ENCODE measurements around the gene HOXC5. TPM values are rescaled to one million over a fixed set of nuclear protein-coding genes. Genes with fewer than 3 reads are reported as not detected.

The HOXC5 gene
- total RNA-seq, 6 experiments from 2014 or later, result not detected

GRCh38 chr12:54004063-54004840 is 28.6 kb upstream of the HOXC5 start:
- Histone ChIP-seq H3K27me3 (peaks cover 5 to 41% of the 10 kb centered on the region in 2 donors), H3K27ac (no peak overlapping the region)

GRCh38 chr12:54004841-54005530 is 27.9 kb upstream of the HOXC5 start:
- no peak for DNase-seq
- H3K36me3 ChIP-seq, result no peaks in the 10 kb centered on the region
- intact Hi-C loops (cut with DNase I), result loop anchor here (5.0 kb wide), 2 partner anchors 197 to 202 kb away; no protein-coding TSS in a partner anchor
- peaks cover 0 to 13% (median 0%) of the 10 kb centered on the region in 4 donors for H3K4me1 ChIP-seq
- no peak for TF ChIP-seq POLR2A (IDR thresholded peaks at IDR 0.05)
- TF ChIP-seq, protein P1, sequence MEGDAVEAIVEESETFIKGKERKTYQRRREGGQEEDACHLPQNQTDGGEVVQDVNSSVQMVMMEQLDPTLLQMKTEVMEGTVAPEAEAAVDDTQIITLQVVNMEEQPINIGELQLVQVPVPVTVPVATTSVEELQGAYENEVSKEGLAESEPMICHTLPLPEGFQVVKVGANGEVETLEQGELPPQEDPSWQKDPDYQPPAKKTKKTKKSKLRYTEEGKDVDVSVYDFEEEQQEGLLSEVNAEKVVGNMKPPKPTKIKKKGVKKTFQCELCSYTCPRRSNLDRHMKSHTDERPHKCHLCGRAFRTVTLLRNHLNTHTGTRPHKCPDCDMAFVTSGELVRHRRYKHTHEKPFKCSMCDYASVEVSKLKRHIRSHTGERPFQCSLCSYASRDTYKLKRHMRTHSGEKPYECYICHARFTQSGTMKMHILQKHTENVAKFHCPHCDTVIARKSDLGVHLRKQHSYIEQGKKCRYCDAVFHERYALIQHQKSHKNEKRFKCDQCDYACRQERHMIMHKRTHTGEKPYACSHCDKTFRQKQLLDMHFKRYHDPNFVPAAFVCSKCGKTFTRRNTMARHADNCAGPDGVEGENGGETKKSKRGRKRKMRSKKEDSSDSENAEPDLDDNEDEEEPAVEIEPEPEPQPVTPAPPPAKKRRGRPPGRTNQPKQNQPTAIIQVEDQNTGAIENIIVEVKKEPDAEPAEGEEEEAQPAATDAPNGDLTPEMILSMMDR (IDR thresholded peaks at IDR 0.05), result no peak
- WGBS (ENCODE audit: insufficient coverage, low coverage, low lambda C conversion rate, missing lambda C conversion rate), result 7% methylated on average over 21 of the region's 31 CpGs
- peaks cover 5 to 41% of the 10 kb centered on the region in 2 donors for H3K27me3 ChIP-seq
- H3K9me3 ChIP-seq, result no peaks in the 10 kb centered on the region
- no peak overlapping the region for H3K27ac ChIP-seq
- no peak overlapping the region for H3K4me3 ChIP-seq
- no peak for ATAC-seq

More at GRCh38 chr12:54004063-54004840, 28.6 kb upstream of the HOXC5 start:
- WGBS (ENCODE audit: insufficient coverage, low coverage, low lambda C conversion rate, missing lambda C conversion rate), result 9% methylated on average over 20 of the region's 20 CpGs
- ATAC-seq (no peak), DNase-seq (no peak)
- no peaks in the 10 kb centered on the region for H3K9me3 ChIP-seq
- H3K36me3 ChIP-seq, result no peaks in the 10 kb centered on the region
- intact Hi-C loops (cut with DNase I), result no loop called here
- H3K4me1 ChIP-seq, result peaks cover 0 to 18% (median 0%) of the 10 kb centered on the region in 4 donors
- no peak for TF ChIP-seq POLR2A (IDR thresholded peaks at IDR 0.05)
- TF ChIP-seq, protein P1 (IDR thresholded peaks at IDR 0.05), result no peak
- H3K4me3 ChIP-seq, result no peak overlapping the region

GRCh38 chr12:54005531-54005852 is 27.4 kb upstream of the HOXC5 start:
- H3K27ac ChIP-seq, result no peak overlapping the region
- ATAC-seq (no peak), DNase-seq (no peak)
- TF ChIP-seq, protein P1 (IDR thresholded peaks at IDR 0.05), result no peak
- no peak for TF ChIP-seq POLR2A (IDR thresholded peaks at IDR 0.05)
- 4% methylated on average over 16 of the region's 26 CpGs for WGBS (ENCODE audit: insufficient coverage, low coverage, low lambda C conversion rate, missing lambda C conversion rate)
- H3K36me3 ChIP-seq, result no peaks in the 10 kb centered on the region
- H3K4me3 ChIP-seq, result no peak overlapping the region
- intact Hi-C loops (cut with DNase I), result loop anchor here (5.0 kb wide), 2 partner anchors 197 to 202 kb away; no protein-coding TSS in a partner anchor
- peaks cover 5 to 41% of the 10 kb centered on the region in 2 donors for H3K27me3 ChIP-seq
- no peaks in the 10 kb centered on the region for H3K9me3 ChIP-seq
- peaks cover 0 to 8% (median 0%) of the 10 kb centered on the region in 4 donors for H3K4me1 ChIP-seq

DNA sequence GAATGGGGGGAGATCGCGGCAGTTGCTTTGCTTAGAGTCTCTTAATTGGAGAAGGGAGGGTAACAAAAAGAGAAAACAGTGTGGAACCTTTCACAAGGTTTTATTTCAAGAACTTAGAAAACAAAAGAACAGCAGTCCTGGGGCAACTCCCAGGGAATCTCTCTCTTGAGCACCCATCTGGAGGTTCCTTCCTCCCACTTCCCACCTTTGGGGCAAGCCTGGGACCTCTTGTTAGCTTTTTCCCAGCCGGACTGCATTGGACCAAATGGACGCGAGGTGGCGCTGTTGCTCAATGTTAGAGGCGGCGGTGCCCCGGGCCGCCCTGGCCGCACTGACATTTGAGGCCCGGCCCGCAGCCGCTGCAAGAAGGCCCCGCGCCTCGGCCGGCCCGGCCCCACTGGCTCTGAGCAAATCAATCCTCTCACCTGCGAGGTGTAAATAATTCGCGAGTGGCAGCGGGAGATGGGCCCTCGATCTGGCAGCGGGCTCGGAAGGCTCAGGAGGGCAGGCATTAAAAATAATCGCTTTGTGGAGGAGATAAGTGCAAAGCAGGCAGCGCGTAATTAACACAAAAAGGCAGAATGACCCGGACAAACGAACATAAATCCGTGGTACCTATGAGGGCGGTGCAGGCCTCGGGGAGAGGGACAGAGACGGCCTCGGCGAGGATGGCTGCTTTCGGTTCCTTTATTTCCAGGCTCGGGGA is 26.8 kb upstream of the HOXC5 start:
- TF ChIP-seq, protein P1 (IDR thresholded peaks at IDR 0.05), result peak; percentile 95 to 97 (median 95)
- TF ChIP-seq POLR2A (IDR thresholded peaks at IDR 0.05), result no peak
- Histone ChIP-seq H3K27me3 (peaks cover under 1 to 42% of the 10 kb centered on the region in 2 donors), H3K9me3 (no peaks in the 10 kb centered on the region), H3K27ac (no peak overlapping the region), H3K36me3 (no peaks in the 10 kb centered on the region), H3K4me1 (peaks cover 0 to 7% (median 0%) of the 10 kb centered on the region in 4 donors), H3K4me3 (peak overlapping the region in 1 of 3 donors; percentile 11)
- peak; percentile 92 to 97 (median 95) for ATAC-seq
- peak; percentile 86 to 89 (median 88) for DNase-seq
- WGBS (ENCODE audit: insufficient coverage, low coverage, low lambda C conversion rate, missing lambda C conversion rate), result 5% methylated on average over 26 of the region's 39 CpGs
- intact Hi-C loops (cut with DNase I), result loop anchor here (5.0 kb wide), 2 partner anchors 196 to 201 kb away; no protein-coding TSS in a partner anchor
